ENCODE measurements around the gene NINJ2. TPM values are rescaled to one million over a fixed set of nuclear protein-coding genes. Genes with fewer than 3 reads are reported as not detected.

The NINJ2 gene
- polyA plus RNA-seq, 1 of the 3 experiments (the other 2 are of a cell fraction) = 0.07 TPM

GRCh38 chr12:690466-690865 is 27.2 kb upstream of the NINJ2 start:
- Histone ChIP-seq H3K4me2 (no peak overlapping the region), H3K79me2 (ENCODE audit: insufficient read depth) (no peaks in the 10 kb centered on the region), H3K27ac (ENCODE audit: low read depth in 2 of 2, low read length in 1 of 2) (no peak overlapping the region), H3K9ac (no peak overlapping the region), H3K9me3 (no peaks in the 10 kb centered on the region), H3K36me3 (replicated peaks in 1 of 2; ENCODE audit: control insufficient read depth in 1 of 2, insufficient read depth in 2 of 2, low read length in 1 of 2) (no peaks in the 10 kb centered on the region), H2AFZ (ENCODE audit: low read depth) (no peak overlapping the region), H3K4me1 (ENCODE audit: control insufficient read depth in 1 of 2, insufficient read depth in 2 of 2, low read depth in 1 of 2, low read length in 1 of 2) (no peaks in the 10 kb centered on the region), H4K20me1 (ENCODE audit: insufficient read depth) (no peaks in the 10 kb centered on the region), H3K4me3 (ENCODE audit: low read depth in 2 of 2, low read length in 1 of 2) (no peak overlapping the region), H3K9me2 (no peaks in the 10 kb centered on the region), H3K27me3 (ENCODE audit: insufficient read depth) (no peaks in the 10 kb centered on the region), H3F3A (replicated peaks; ENCODE audit: insufficient read depth) (no peaks in the 10 kb centered on the region)
- no peak for DNase-seq
- POLR2A ChIA-PET = no interaction called here
- TF ChIP-seq MAX (IDR thresholded peaks at IDR 0.05; ENCODE audit: low read depth) (no peak), JUND (IDR thresholded peaks at IDR 0.05) (no peak), RFX5 (IDR thresholded peaks at IDR 0.05; ENCODE audit: low read length) (no peak), GATA2 (CRISPR knock-in tag; IDR thresholded peaks at IDR 0.05) (no peak), TAF1 (IDR thresholded peaks at IDR 0.05; ENCODE audit: borderline replicate concordance, low read depth, low read length) (no peak), MXI1 (IDR thresholded peaks at IDR 0.05; ENCODE audit: low read depth, low read length) (no peak), FOSL2 (IDR thresholded peaks at IDR 0.05; ENCODE audit: borderline replicate concordance, low read depth) (no peak), RXRA (IDR thresholded peaks at IDR 0.05; ENCODE audit: borderline replicate concordance, low read depth) (no peak), YY1 (IDR thresholded peaks at IDR 0.05; ENCODE audit: low read depth) (no peak), NRF1 (IDR thresholded peaks at IDR 0.05; ENCODE audit: low read depth, low read length) (no peak), POLR2AphosphoS5 (IDR thresholded peaks at IDR 0.05; ENCODE audit: low read depth, low read length) (no peak), TEAD4 (IDR thresholded peaks at IDR 0.05; ENCODE audit: borderline replicate concordance, insufficient read depth) (no peak), IRF3 (IDR thresholded peaks at IDR 0.05; ENCODE audit: low read depth, low read length) (no peak), TCF12 (IDR thresholded peaks at IDR 0.05) (no peak), RCOR1 (IDR thresholded peaks at IDR 0.05; ENCODE audit: low read length) (no peak)
- CTCF ChIA-PET = interaction anchor here (1.0 to 1.1 kb wide), 2 partner anchors 11 to 33 kb away, joined by 3 read pairs; no protein-coding TSS in a partner anchor
- WGBS (ENCODE audit: low lambda C conversion rate) = 85% methylated on average over 12 of the region's 12 CpGs

- Histone ChIP-seq H3K9me3 (no peaks in the 10 kb centered on the region), H3K4me3 (ENCODE audit: low read depth in 2 of 2, low read length in 1 of 2) (no peak overlapping the region), H3K4me2 (no peak overlapping the region), H3K9ac (no peak overlapping the region), H4K20me1 (ENCODE audit: insufficient read depth) (no peaks in the 10 kb centered on the region), H2AFZ (ENCODE audit: low read depth) (no peak overlapping the region), H3K27me3 (ENCODE audit: insufficient read depth) (no peaks in the 10 kb centered on the region), H3K36me3 (replicated peaks in 1 of 2; ENCODE audit: control insufficient read depth in 1 of 2, insufficient read depth in 2 of 2, low read length in 1 of 2) (no peaks in the 10 kb centered on the region), H3K79me2 (ENCODE audit: insufficient read depth) (no peaks in the 10 kb centered on the region), H3F3A (replicated peaks; ENCODE audit: insufficient read depth) (no peaks in the 10 kb centered on the region), H3K4me1 (ENCODE audit: control insufficient read depth in 1 of 2, insufficient read depth in 2 of 2, low read depth in 1 of 2, low read length in 1 of 2) (no peaks in the 10 kb centered on the region), H3K9me2 (no peaks in the 10 kb centered on the region), H3K27ac (ENCODE audit: low read depth in 2 of 2, low read length in 1 of 2) (no peak overlapping the region)
- POLR2A ChIA-PET = no interaction called here
- CTCF ChIA-PET = interaction anchor here (0.9 kb wide), 1 partner anchor 54 kb away, joined by 3 read pairs; no protein-coding TSS in a partner anchor
- TF ChIP-seq ZBTB33 (IDR thresholded peaks at IDR 0.05; ENCODE audit: borderline replicate concordance, low read depth) (no peak), FOSL2 (IDR thresholded peaks at IDR 0.05; ENCODE audit: borderline replicate concordance, low read depth) (no peak), YY1 (IDR thresholded peaks at IDR 0.05; ENCODE audit: low read depth) (no peak)
- no peak for DNase-seq
- 69% methylated on average over 3 of the region's 3 CpGs for WGBS (ENCODE audit: low lambda C conversion rate)
Measured at GRCh38 chr12:685388-685787, 22.1 kb upstream of the NINJ2 start.
